HG03095 (cell line): Measurements from ENCODE around the gene LRRC73.

Source experiments
- ATAC-seq: cut with Tn5 transposase; IDR thresholded peaks from one replicate; pipeline ENCODE4 v1.9.1; 2021; ENCODE audit warnings: moderate library complexity; ENCODE audit not compliant: unreplicated experiment

Gene LRRC73

DNA sequence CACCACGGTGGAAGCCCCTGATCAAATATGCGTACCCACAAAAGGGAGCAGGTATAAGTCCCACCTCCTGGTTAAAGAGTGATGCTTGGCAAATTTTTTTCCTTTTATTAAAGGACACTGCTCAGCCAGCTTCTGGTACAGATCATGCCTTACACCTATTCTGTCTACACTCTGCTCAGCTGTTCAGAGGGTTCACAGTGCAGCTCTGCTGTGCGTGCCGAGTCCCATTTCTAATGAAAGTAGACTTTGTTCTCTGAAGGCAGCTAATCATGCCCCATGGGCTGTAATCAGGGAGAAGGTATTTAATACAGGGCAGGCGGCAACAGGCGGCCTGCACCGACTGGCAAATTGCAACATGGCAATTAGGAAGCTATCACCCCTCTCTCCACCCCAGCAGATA lies 16.3 kb downstream of the LRRC73 start:
- no peak for ATAC-seq

DNA sequence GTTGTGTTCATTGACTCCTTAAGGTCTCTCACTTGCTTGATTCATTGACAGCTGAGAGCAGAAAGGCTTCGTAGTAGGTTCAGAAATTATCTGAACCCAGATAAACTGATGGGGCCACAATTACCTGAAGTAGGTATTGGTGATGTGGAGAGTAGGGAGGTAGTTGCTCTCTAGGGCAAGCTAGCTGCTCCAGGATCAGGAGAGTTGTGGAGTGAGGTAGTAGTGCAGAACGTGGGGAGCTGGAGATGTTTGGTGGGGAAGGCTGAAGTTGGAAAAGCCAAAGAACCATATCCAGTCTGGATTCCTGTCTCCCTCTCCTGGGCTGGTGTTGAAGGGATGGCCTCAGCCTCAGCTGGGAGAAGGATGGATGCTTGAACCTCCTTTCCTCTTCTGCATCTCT lies 16.9 kb downstream of the LRRC73 start:
- no peak for ATAC-seq

DNA sequence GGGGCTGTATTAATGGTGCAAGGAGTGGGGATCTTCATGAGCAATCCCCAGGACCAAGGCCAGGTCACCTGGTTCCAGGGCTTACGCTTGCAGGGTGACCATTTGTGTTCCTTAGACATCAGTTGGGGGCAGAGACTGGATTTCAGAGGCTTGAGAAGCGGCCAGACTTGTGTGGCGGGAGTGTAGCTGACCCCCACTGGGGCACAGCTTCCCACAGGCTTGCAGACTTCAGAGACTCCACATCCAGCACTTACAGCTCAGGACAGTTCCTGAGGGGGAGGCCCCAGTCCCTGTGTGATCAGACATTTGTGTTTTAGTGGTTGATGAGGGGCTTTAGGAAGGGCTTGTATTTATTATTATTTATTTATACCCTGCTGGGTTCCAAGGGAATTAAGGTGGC lies 17.5 kb downstream of the LRRC73 start:
- ATAC-seq: no peak

DNA sequence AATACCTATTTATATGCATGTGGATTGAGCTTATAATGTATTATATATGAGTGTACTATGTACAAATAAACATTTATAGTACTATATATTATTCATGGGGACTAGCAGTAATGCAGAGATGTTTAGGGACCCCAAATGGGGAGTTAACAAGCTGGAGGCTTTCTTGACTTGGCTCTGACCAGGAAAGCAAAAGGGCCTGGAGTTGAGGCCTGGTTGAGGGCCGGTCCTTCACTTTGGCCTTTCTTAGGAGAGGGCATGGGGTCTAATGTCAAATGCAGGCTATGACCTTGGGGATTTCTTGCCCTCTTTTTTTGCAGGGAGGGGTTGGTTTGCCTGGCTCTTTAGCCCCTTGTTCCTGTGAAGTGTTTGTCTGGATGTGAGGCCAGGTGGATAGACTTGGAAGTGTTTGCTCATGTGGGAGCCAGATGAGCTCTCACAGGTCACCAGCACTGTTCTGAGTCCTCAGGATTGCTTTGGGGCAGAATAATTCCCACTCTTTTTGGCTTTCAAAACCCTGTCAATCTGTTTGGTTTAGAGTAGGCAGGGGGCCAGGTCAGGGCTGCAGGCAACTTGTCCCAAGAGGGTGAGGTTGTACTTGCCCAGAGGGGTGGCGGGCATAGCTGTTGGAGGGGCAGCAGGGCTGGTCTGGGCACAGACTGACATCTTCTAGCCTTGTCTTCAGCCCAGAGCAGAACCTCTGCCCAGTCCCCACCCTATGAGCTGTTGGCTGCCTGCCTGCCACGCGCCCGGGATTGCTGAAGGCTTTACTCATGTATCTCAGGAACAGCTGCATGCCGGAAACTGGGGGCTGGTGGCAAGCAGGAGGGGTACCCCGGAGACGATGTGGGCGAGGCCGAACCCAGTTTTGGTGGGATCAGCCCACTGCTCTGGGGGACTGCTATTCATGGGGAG lies 18.1 kb downstream of the LRRC73 start:
- no peak for ATAC-seq

DNA sequence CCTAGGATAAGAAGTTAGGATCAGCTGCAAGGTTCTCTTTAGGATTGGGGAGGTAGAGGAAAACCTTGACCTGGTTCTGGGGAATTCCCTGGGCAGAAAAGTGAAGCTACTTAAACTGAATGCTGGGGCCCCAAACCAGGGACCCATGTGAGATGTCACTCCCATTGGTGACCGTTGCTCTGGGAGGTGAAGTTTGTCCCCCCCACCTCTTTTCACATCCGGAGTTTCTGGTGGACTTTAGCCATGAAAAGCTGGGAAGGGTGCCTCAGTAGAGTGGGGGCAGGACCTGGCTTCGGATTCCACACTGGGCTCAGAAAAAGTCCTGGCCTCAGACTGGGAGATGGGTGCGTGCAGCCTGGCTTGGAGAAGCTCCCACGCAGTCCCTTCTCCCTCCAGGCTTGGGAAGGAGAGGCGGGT lies 19.6 kb downstream of the LRRC73 start:
- no peak for ATAC-seq

DNA sequence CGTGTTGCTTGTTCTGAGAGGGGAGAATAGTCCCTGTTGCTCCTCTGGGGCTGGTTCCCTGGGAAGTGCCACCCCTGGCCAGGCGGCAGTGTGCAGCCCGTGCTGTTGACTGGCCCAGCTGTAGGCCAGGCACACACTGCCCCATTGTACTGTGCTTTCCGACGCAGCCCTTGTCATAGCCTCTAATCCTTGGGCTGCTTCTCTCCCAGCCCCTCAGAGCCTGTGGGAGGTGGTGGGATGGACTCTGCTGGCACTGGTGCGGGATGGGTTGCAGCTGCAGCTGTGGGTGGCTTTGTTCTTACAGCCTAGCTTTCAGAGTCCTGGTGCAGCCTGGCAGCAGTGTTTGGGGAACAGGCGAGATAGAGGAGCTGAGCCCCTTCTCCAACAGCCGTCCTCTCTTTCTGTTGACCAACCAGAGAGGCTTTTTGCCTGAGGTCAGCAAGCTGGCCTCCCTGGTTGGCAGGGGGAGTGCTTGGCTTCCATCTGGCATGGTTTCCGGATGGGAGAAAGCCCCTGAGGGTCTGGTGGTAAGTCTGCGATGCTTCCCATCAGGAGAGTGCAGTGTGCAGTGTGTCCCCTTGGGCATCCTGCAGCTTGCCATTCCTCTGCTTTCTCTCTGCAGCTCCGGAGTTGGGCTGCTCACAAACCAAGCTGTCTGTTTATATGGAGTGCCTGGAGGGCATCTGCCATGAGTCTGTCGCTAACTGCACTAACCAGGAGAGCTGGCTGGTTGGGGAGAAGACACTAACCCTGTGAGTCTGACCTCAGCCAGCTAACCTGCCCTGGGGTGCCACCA lies 20.7 kb downstream of the LRRC73 start:
- ATAC-seq: no peak

DNA sequence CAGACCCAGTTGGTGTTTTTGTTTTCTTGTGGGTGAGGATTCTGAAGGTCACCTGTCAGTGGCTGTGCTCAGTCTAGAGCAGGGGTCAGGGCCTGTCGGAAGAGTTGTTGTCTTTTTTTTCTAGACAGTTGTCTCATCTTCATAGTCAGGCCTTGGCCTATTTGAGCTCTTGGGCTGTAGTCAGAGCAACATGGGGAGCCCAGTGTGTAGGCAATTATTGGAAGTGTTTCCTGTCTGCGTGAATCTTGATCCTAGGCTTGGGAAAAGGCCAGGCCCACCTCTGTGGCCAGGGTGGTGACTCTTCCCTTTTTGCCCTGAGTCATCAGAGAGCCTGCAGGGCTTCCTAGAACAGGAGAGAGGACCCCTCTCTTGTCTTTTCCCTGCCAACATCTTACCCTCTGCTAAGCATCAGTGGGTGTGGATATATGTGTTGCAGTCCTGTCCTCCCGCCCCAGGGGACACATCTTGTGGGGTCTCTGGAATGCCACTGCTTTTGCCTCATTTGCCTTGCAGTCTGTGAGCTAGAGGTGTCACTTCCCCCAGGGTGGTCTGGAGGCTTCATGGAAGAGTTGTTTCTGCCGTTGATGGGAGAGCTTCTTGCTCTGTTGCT lies 21.4 kb downstream of the LRRC73 start:
- no peak for ATAC-seq

DNA sequence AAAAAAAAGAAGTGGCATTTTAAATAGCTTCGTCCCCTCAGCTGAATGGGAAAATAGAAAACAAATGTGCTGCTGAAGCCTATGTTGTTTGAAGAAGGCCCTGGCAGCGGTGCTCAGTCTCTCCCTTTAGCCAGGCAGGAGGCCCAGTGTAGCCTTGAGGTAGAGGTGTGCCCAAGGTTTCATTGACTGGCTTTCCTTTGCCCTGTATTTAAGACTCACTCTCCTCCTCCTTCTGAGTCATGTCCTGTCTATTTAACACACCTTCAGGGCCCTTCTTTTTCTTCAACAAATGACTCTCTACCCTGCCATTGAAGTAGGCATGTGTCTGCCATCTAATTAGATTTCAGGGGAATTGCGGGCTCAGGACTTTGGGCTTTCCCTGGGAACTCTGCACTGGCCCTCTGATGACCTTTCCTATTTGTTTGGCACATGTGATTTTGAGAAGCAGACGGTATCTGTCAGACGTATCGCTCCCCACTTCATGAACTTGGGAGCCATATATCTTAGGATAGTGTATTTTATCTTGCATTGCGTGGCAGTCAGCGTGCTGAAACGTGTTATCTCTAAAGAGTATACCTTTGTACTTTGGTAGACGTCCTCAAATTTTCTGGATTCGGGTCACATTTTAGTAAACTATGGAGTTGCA lies 28.4 kb downstream of the LRRC73 start:
- ATAC-seq: no peak

DNA sequence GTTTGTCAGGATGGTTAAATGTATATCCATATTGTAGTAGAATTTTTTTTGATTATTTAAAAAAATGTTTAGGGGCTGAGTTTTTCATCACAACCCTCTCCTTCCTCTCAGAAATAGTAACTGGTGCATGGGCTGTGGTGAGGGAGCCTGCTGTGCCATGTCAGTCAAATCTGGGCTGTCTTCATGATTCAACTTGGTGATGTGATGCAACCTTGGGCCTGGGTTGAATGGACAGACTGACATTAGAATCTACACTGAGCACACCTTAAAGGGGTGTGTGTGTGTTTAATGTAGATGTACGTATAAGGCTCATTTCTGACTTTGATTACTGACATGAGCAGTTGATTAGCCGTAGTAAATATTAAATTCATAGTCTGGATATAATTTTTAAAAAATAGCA lies 29.1 kb downstream of the LRRC73 start:
- no peak for ATAC-seq

DNA sequence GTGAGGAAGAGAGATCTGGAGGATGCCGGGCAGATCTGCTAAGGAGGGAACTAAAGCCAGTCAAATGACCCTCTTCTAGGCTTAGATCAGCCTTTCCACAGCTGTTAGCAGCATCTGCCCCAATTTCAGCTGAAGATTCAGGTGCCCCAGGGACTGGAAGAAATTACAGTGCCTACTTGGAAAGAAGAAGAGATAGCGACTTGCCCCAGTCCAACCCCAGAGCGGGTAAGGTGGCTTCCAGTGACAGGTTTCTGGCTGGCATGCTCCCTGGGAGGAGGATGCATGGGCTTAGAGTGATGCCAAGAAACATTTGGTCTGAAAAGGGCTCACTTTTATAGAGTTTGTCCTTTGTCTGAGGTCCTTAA lies 32.2 kb downstream of the LRRC73 start:
- ATAC-seq: no peak

DNA sequence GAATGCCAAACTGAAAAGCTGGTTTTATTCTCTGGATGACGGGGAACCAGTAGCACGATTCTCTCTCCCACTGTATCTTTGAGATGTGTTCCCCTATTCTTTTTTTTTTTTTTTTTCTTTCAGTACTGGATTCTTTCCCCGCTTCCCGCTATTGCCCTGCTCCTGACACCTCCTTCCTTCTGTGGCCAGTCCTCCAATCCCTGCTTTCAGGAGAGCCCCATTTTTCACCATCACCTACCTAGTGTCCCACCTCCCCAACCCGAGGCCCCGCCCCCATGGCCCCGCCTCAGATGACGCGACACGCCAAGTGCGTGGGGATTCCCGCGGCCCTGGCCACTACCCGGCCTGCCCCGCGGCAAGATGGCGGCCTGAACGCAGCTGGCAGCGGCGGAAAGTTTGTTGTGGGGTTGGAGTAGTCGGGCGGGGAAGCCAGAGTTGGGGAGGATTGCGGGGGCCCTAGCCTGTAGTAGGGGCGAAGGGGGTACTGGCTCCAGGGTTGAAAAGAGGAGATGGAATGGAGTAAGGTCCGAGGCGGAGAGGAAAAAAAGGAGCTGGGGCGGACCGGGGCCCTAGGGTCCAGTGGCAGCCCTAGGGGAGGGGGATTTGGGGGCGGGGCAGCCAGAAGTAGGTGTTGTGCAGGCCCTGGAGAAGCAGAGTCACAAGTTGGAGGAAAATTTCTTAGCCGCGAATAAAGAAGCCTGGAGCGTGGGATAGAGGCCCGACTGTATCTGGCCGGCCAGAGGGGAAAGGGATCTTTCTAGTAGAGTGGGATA lies 32.7 kb downstream of the LRRC73 start, which contains the start of gene TJAP1:
TSS of gene TJAP1 (plus strand) at position 336 of the 773 bp plus-strand sequence. CDS start 21,432 bp downstream, outside the sequence.
- peak; percentile 94 for ATAC-seq

DNA sequence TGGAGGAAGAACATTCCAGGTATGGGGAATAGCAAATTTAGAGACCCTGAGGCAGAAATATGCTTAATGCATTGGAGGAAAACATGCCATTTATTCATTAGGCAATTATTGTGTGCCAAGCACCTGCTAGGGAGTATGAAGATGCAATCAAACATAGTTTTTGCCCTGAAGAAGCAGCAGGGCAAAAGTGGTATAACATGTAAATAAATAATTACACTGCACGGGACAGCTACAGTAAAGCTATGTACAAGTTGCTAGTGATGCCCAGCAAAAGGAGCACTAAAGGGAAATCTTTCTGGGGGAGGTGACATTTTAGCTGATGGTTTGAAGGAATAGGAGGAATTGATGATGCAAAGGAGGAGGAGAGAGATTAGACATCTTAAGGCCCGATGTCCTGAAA lies 33.4 kb downstream of the LRRC73 start:
- ATAC-seq: no peak

DNA sequence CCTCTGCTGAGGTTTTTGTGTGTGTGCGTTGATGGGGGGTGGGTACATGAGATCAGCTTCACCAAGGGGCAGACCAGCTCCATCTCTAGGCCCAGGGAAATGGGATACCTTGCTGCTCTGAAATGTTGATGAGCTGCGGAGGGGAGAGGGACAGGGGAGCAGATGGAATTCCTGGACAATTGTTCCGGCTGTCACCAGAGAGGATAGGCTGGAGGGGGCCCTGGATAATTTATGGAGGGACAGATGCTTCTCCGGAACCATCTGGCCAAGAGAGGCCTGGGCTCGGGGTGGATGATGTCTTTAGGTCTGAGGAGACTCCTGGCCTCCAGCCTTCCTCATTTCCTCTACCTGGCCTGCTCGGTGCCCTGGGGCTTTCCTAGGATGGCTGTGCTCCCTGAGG lies 34.6 kb downstream of the LRRC73 start:
- ATAC-seq: no peak

DNA sequence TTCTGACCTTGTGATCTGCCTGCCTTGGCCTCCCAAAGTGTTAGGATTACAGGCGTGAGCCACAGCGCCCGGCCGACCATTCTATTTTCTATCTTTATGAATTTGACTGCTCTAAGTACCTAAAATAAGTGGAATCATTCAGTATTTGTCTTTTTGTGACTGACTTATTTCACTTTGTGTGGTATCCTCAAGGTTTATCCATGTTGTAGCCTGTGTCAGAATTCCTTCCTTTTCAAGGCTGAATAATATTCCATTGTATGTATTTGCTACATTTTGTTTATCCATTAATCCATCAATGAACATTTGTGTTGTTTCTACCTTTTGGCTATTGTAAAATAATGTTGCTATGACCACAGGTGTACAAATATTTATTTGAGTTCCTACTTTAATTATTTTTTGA lies 37.6 kb downstream of the LRRC73 start:
- no peak for ATAC-seq

DNA sequence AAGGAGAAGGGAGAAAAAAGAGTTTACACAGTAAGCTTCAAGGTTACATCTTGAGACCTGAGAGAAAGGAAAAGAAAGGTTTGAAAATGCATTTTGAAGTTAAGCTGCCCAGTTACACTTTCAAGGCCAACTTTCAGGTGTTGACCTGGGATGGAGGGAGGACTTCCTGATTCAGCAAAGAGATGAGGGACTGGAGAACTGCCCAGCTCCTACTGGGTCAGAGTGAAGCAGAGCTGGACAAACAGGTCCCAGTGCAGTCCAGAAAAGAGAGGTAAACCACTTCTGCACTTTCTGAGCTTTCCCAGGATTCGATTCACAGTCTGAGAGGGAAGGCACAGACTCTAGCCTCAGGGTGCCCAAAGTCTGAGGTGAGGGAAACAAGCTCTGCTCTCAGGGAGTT lies 38.7 kb downstream of the LRRC73 start:
- no peak for ATAC-seq

DNA sequence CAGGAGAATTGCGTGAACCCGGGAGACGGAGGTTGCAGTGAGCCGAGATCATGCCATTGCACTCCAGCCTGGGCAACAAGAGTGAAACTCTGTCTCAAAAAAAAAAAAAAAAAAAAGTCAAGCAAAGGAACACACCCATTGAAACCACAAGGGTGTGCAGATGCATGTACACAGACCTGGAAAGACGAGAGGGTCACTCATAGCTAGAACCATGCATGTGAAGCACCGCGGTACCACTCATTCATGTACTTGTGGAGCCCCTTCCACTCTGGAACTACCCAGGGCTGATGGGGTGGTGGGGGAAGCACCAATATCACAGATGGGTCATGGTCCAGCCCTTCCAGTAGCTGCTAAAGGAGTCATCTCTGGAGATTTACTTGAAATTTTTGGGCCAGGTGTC lies 40.2 kb downstream of the LRRC73 start:
- ATAC-seq: no peak

DNA sequence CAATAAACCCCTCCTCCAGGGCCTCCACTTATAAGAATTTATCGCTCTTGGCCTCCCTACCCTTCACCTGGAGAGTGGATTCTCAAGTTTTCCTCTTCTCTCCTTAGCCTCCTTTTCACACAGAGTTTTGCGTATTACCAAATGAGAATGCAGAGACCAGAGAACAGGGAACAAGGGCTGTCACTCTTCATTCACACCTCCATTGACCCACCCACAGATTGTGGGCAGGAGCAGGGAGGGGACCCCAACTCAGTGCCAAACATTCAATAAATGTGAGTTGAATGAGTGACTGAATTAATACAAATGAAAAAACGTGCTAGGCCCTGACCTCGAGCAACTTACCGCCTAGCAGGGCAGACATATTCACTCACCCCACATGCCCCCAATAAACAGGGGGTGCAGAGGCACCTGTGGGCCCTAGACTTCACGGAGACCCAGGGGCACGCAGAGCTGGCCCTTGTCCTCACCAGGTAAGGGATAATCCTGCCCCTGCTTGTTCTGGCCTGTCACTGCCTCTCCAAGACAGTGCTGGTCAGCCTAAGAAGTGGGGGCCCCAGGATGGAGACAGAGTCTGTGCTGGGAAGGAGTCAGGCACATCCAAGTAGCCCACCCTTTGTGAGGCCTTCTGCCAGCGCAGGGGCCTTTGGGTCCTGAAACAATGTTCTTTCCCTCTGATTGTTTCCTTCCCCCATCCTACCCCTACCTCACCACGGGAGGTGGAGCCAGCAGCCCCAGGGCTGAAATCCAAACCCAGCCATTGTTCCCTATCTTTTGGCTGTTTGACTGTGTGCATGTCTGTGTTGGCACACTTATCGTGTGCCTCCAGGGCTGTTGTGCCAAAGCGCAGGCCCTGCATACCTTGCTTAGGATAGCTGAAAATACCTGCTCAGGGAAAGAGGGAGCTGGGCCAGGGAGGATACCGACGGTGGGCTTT lies 41.1 kb downstream of the LRRC73 start:
- ATAC-seq: no peak

DNA sequence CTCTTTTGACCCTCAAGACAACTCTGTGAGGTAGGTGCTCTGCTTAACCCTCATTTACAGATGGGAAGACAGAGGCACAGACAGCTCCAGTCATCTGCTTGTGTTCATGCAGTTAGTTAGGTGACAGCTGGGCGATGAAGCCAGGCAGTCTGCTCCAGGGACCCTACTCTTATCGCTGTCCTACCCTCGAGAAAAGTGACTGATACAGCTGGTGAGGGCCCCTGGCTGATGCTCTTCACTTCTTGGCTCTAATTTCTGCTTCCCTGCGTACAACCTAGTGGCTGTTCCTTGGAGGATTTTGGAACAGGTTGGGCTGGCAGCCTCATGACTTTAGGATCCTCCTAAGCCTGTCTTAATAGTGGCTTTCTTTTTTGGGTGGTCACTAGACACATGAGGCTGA lies 41.9 kb downstream of the LRRC73 start:
- no peak for ATAC-seq

DNA sequence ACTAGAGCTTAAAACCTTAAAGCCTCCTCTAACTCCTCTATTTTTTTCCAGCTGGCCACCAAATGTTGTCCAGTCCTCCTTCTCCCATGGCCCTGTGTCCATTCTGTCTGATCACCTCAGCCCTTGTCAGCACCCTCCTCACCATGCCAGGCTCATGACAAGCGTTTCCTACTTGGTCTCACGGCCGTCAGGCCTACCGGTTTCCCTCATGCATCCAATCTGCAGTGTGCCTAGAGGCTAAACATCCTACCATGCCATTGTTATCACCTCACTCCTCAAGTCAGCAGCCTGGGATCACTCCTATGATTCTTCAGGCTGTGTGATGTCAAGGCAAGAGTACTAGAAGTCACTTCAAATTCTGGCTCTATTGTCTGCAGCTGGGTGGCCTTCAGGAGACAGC lies 42.4 kb downstream of the LRRC73 start:
- no peak for ATAC-seq
